HG03469 (cell line): Measurements from ENCODE around the gene TRPM7.
"Not testable (repeated sequence)": the region's sequence is repeated elsewhere in the genome, so short reads cannot be mapped to it uniquely, and the experiment has no call there.

ENCODE experiments used
- ATAC-seq: cut with Tn5 transposase; IDR thresholded peaks from one replicate; pipeline ENCODE4 v1.9.1; 2021; ENCODE audit warnings: mild to moderate bottlenecking, moderate library complexity, moderate number of reproducible peaks; ENCODE audit not compliant: unreplicated experiment

TRPM7 gene

GRCh38 chr15:50675535-50676144, 11.0 kb downstream of the TRPM7 start:
- no peak for ATAC-seq

GRCh38 chr15:50670115-50670514, 16.5 kb downstream of the TRPM7 start:
- ATAC-seq, result no peak

- no peak for ATAC-seq
These were observed 17.0 kb downstream of the TRPM7 start for GRCh38 chr15:50669611-50670010.

GRCh38 chr15:50665938-50666337, 20.7 kb downstream of the TRPM7 start:
- no peak for ATAC-seq

- no peak for ATAC-seq
These were observed 31.0 kb downstream of the TRPM7 start for GRCh38 chr15:50655555-50655954.

- no peak for ATAC-seq
These were observed 33.3 kb downstream of the TRPM7 start for GRCh38 chr15:50653156-50653743.

GRCh38 chr15:50652671-50653070, 33.9 kb downstream of the TRPM7 start:
- ATAC-seq, result no peak

- ATAC-seq, result no peak
These were observed 45.3 kb downstream of the TRPM7 start for GRCh38 chr15:50641318-50641717.

GRCh38 chr15:50636146-50636545, 50.5 kb downstream of the TRPM7 start:
- no peak for ATAC-seq

- no peak for ATAC-seq
These were observed 52.9 kb downstream of the TRPM7 start for GRCh38 chr15:50633653-50634052.

- no peak for ATAC-seq
These were observed 58.2 kb downstream of the TRPM7 start for GRCh38 chr15:50628421-50628820.

GRCh38 chr15:50627351-50628055, 59.1 kb downstream of the TRPM7 start:
- ATAC-seq, result no peak

GRCh38 chr15:50624616-50625168, 61.9 kb downstream of the TRPM7 start:
- no peak for ATAC-seq

GRCh38 chr15:50622361-50622943, 64.1 kb downstream of the TRPM7 start:
- not testable (repeated sequence) for ATAC-seq

- not testable (repeated sequence) for ATAC-seq
These were observed 69.6 kb downstream of the TRPM7 start for GRCh38 chr15:50616960-50617359.

- ATAC-seq, result not testable (repeated sequence)
These were observed 70.0 kb downstream of the TRPM7 start for GRCh38 chr15:50616554-50616953.

GRCh38 chr15:50613600-50613999, 73.0 kb downstream of the TRPM7 start:
- ATAC-seq, result no peak

- no peak for ATAC-seq
These were observed 79.5 kb downstream of the TRPM7 start for GRCh38 chr15:50607129-50607528.

GRCh38 chr15:50605462-50605861, 81.1 kb downstream of the TRPM7 start:
- ATAC-seq, result no peak

GRCh38 chr15:50602028-50602427, 84.6 kb downstream of the TRPM7 start:
- ATAC-seq, result not testable (repeated sequence)

GRCh38 chr15:50594311-50594710, 92.3 kb downstream of the TRPM7 start:
- ATAC-seq, result no peak

GRCh38 chr15:50593761-50594160, 92.8 kb downstream of the TRPM7 start:
- no peak for ATAC-seq
